HCT116 (cell line): ENCODE data around the gene DDB1. TPM values are rescaled to one million over a fixed set of nuclear protein-coding genes. Genes with fewer than 3 reads are reported as not detected.

ENCODE experiments used
- ATAC-seq: fragments of 200-7000 bp; cut with Tn5 transposase; 2 replicates; pipeline ENCODE4 v1.9.1; 2020; ENCODE audit warnings: mild to moderate bottlenecking, moderate library complexity
- BruUV-seq: library from RNA; stranded (reverse); fragments of 400-500 nt; replicated peaks from 2 replicates; lab custom pipeline; 2021; lab: Mats Ljungman, UMichigan
- CTCF ChIA-PET: fragments of 300-600 bp; sonication (Branson Sonifier 250); formaldehyde crosslinking; loops from one replicate; lab custom pipeline; 2021; ENCODE audit warnings: antibody characterized with exemption; lab: Charles Lee
- POLR2A ChIA-PET: fragments of 300-600, 350-600 bp; sonication (Branson Sonifier 250); formaldehyde crosslinking; loops from one replicate; lab custom pipeline; 2021; ENCODE audit warnings: antibody characterized with exemption; lab: Charles Lee
- RAD21 ChIA-PET, 2 experiments: fragments of 300-600 bp; sonication (Branson Sonifier 250); formaldehyde crosslinking; loops; one replicate each; lab custom pipeline; 2023; ENCODE audit warnings: low total read pairs in 2 of 2; ENCODE audit not compliant: uncharacterized antibody in 2 of 2, unreplicated experiment in 2 of 2, low non-redundant PET in 1 of 2; lab: Charles Lee
- DNase-seq: peaks from one replicate; pipeline ENCODE4 v3.0.0-alpha.2; 2010; ENCODE audit warnings: low read depth, low spot score
- H2AFZ ChIP-seq: fragments of 200-600 bp; shearing (Covaris generic), sonication (generic); 2 replicates; pipeline ENCODE4 v1.6.1; 2017; ENCODE audit warnings: low read depth, mixed run types, mixed read lengths, antibody characterized with exemption, low read length; ENCODE audit not compliant: poor library complexity, severe bottlenecking
- H3K27ac ChIP-seq: 2 replicates; pipeline ENCODE4 v1.5.1; 2012; ENCODE audit warnings: low read depth, low read length
- H3K27me3 ChIP-seq: fragments of 200-600 bp; sonication (generic); 2 replicates; pipeline ENCODE4 v1.6.1; 2016; ENCODE audit warnings: mixed run types, low read length, mixed read lengths; ENCODE audit not compliant: insufficient read depth
- H3K36me3 ChIP-seq, 2 experiments: fragments of 200-500 bp in 1 of 2; fragments of 200-600 bp in 1 of 2; sonication (Bioruptor generic) in 1 of 2; sonication (generic) in 1 of 2; 2 replicates each; pipeline versions ENCODE4 v1.5.1 to v1.6.1; 2014 to 2016; ENCODE audit warnings: low read length in 2 of 2, inconsistent platforms in 1 of 2, mixed read lengths in 1 of 2, mixed run types in 1 of 2; ENCODE audit not compliant: insufficient read depth in 2 of 2, control insufficient read depth in 1 of 2
- H3K4me1 ChIP-seq, 2 experiments: fragments of 200-600 bp in 1 of 2; sonication (generic) in 1 of 2; 2 replicates each; pipeline versions ENCODE4 v1.5.1 to v1.6.1; 2012 to 2017; ENCODE audit warnings: low read length in 2 of 2, inconsistent platforms in 1 of 2, mild to moderate bottlenecking in 1 of 2, mixed read lengths in 1 of 2, mixed run types in 1 of 2, moderate library complexity in 1 of 2; ENCODE audit not compliant: insufficient read depth in 2 of 2, control insufficient read depth in 1 of 2
- H3K4me2 ChIP-seq: fragments of 200-600 bp; sonication (generic); 2 replicates; pipeline ENCODE4 v1.6.1; 2017; ENCODE audit warnings: mixed run types, low read length, mixed read lengths
- H3K4me3 ChIP-seq, 2 experiments: fragments of 200-600 bp in 1 of 2; sonication (generic) in 1 of 2; replicated peaks in 1 of 2; 2 replicates each; pipeline ENCODE4 v1.5.1; 2011 to 2016; ENCODE audit warnings: low read length in 2 of 2, control low read depth in 1 of 2, low read depth in 1 of 2, mild to moderate bottlenecking in 1 of 2, mixed read lengths in 1 of 2, mixed run types in 1 of 2
- H3K79me2 ChIP-seq: fragments of 200-600 bp; sonication (generic); 2 replicates; pipeline ENCODE4 v1.6.1; 2017; ENCODE audit warnings: mild to moderate bottlenecking, mixed run types, low read length, moderate library complexity, mixed read lengths; ENCODE audit not compliant: insufficient read depth
- H3K9ac ChIP-seq: fragments of 200-600 bp; sonication (generic); 2 replicates; pipeline ENCODE4 v1.6.1; 2016; ENCODE audit warnings: low read length, mixed read lengths
- H3K9me2 ChIP-seq: fragments of 200-600 bp; sonication (generic), shearing (Covaris generic); 2 replicates; pipeline ENCODE4 v1.6.1; 2017; ENCODE audit warnings: mixed run types, mild to moderate bottlenecking, moderate library complexity; ENCODE audit not compliant: insufficient read depth
- H3K9me3 ChIP-seq, 2 experiments: fragments of 200-500 bp in 1 of 2; fragments of 200-600 bp in 1 of 2; sonication (Bioruptor generic) in 1 of 2; sonication (generic) in 1 of 2; 2 replicates each; pipeline ENCODE4 v1.6.1; 2014 to 2017; ENCODE audit warnings: low read length in 2 of 2, mixed read lengths in 2 of 2, inconsistent platforms in 1 of 2, low read depth in 1 of 2, mild to moderate bottlenecking in 1 of 2, mixed run types in 1 of 2, moderate library complexity in 1 of 2; ENCODE audit not compliant: control insufficient read depth in 1 of 2, insufficient read depth in 1 of 2
- H4K20me1 ChIP-seq: fragments of 200-600 bp; sonication (generic), shearing (Covaris generic); 2 replicates; pipeline ENCODE4 v1.6.1; 2017; ENCODE audit warnings: mixed run types, mild to moderate bottlenecking, moderate library complexity; ENCODE audit not compliant: insufficient read depth
- CBX3 ChIP-seq: IDR thresholded peaks from 2 replicates; pipeline ENCODE4 v1.6.1; 2012; ENCODE audit warnings: low read depth
- CTCF ChIP-seq, 3 experiments: fragments of 200-600 bp in 1 of 3; sonication (generic) in 1 of 3; IDR thresholded peaks in 2 of 3; conservative IDR thresholded peaks in 1 of 3; 2 replicates each; pipeline ENCODE4 v1.5.1; 2012 to 2017; ENCODE audit warnings: low read depth in 2 of 3, low read length in 2 of 3, antibody characterized with exemption in 1 of 3, borderline replicate concordance in 1 of 3, control low read depth in 1 of 3, mild to moderate bottlenecking in 1 of 3, mixed read lengths in 1 of 3, mixed run types in 1 of 3, moderate library complexity in 1 of 3; ENCODE audit not compliant: insufficient read depth in 1 of 3
- EGR1 ChIP-seq: IDR thresholded peaks from 2 replicates; pipeline ENCODE4 v1.6.1; 2012; ENCODE audit warnings: low read depth
- ELF1 ChIP-seq: IDR thresholded peaks from 2 replicates; pipeline ENCODE4 v1.6.1; 2012; ENCODE audit warnings: low read depth, borderline replicate concordance
- FOSL1 ChIP-seq: IDR thresholded peaks from 2 replicates; pipeline ENCODE4 v1.6.1; 2012; ENCODE audit warnings: low read depth
- JUND ChIP-seq: IDR thresholded peaks from 2 replicates; pipeline ENCODE4 v1.6.1; 2012
- POLR2A ChIP-seq: IDR thresholded peaks from 2 replicates; pipeline ENCODE4 v1.7.0; 2011; ENCODE audit warnings: borderline replicate concordance; ENCODE audit not compliant: insufficient read depth, insufficient read length; ENCODE audit errors: extremely low read depth
- POLR2AphosphoS5 ChIP-seq: IDR thresholded peaks from 2 replicates; pipeline ENCODE4 v1.6.1; 2011; ENCODE audit warnings: mild to moderate bottlenecking, low read depth, low read length, moderate library complexity
- REST ChIP-seq: IDR thresholded peaks from 2 replicates; pipeline ENCODE4 v1.6.1; 2012; ENCODE audit warnings: low read depth
- SIN3A ChIP-seq: IDR thresholded peaks from 2 replicates; pipeline ENCODE4 v1.6.1; 2012; ENCODE audit warnings: low read depth
- SP1 ChIP-seq: IDR thresholded peaks from 2 replicates; pipeline ENCODE4 v1.6.1; 2012; ENCODE audit warnings: low read depth
- SRF ChIP-seq: IDR thresholded peaks from 2 replicates; pipeline ENCODE4 v1.6.1; 2012; ENCODE audit warnings: low read depth
- YY1 ChIP-seq: IDR thresholded peaks from 2 replicates; pipeline ENCODE4 v1.6.1; 2011; ENCODE audit warnings: low read length, low read depth, moderate library complexity, mild to moderate bottlenecking; ENCODE audit not compliant: insufficient replicate concordance; ENCODE audit errors: extremely low read depth
- ZBTB33 ChIP-seq: IDR thresholded peaks from 2 replicates; pipeline ENCODE4 v1.6.1; 2011; ENCODE audit warnings: mild to moderate bottlenecking, low read length, moderate library complexity; ENCODE audit not compliant: insufficient replicate concordance; ENCODE audit errors: extremely low read depth
- ZFX ChIP-seq: fragments of 450-650 bp; IDR thresholded peaks from 2 replicates; pipeline ENCODE4 v1.6.1; 2017
- ZNF274 ChIP-seq: fragments of 200-500 bp; sonication (Bioruptor generic); IDR thresholded peaks from 2 replicates; pipeline ENCODE4 v1.6.1; 2014; ENCODE audit warnings: mild to moderate bottlenecking, low read depth, low read length, inconsistent platforms
- intact Hi-C: fragments of 100-400 bp; cut with micrococcal nuclease; formaldehyde crosslinking; loops from 2 replicates; pipeline ENCODE4 v1.10.0; 2022
- total RNA-seq: library from RNA; stranded (reverse); gene quantifications from one replicate; pipeline ENCODE4 v1.2.1, GENCODE V29; 2021; ENCODE audit not compliant: unreplicated experiment
- TF ChIP-seq, protein P1 (sequence below): IDR thresholded peaks from 2 replicates; pipeline ENCODE4 v1.6.1; 2012
- TF ChIP-seq, protein P2 (sequence below): IDR thresholded peaks from 2 replicates; pipeline ENCODE4 v1.6.1; 2012

Gene DDB1
- total RNA-seq, 1 experiment from 2014 or later, result 269 TPM

GRCh38 chr11:61361741-61362541 lies 29.0 kb upstream of the DDB1 start, which contains the start of the genes CYB561A3 and TMEM138:
TSS of gene CYB561A3 (minus strand) at chr11:61361882. CDS start at chr11:61356713, 5,169 bp downstream.
TSS of gene TMEM138 (plus strand) at chr11:61362374. CDS start at chr11:61364391, 2,017 bp downstream.
- ATAC-seq (peak; percentile 92), DNase-seq (peak; percentile 88)
- H3K9me2 ChIP-seq, result no peaks in the 10 kb centered on the region
- H3K4me3 ChIP-seq, result peak within 1 kb of the TSS; percentile 89 to 93
- peak within 1 kb of the TSS; percentile 85 for H3K9ac ChIP-seq
- no peaks in the 10 kb centered on the region for H3K27me3 ChIP-seq
- H3K4me1 ChIP-seq, result peaks cover 0 to 22% of the 10 kb centered on the region in 2 experiments; a peak in 2 of 4 replicates
- no TSS peak for BruUV-seq
- H3K27ac ChIP-seq, result peak within 1 kb of the TSS; percentile 97
- no peaks in the 10 kb centered on the region for H3K9me3 ChIP-seq
- RAD21 ChIA-PET, result no interaction called here
- H3K4me2 ChIP-seq, result peak within 1 kb of the TSS; percentile 94
- intact Hi-C loops, result no loop called here
- H4K20me1 ChIP-seq, result no peaks in the 10 kb centered on the region
- H3K36me3 ChIP-seq, result peaks cover 12 to 28% of the 10 kb centered on the region in 2 experiments
- POLR2A ChIA-PET, result interaction anchor here (0.7 to 5.0 kb wide), 18 partner anchors 9 to 448 kb away, joined by 3 to 45 read pairs (median 4); partner anchors contain the start of genes CPSF7, DDB1, SDHAF2 and TKFC
- peak within 1 kb of the TSS; percentile 80 for H2AFZ ChIP-seq
- CTCF ChIA-PET, result interaction anchor here (1.1 to 2.9 kb wide), 4 partner anchors 23 to 84 kb away, joined by 4 to 25 read pairs (median 10); no protein-coding TSS in a partner anchor
- peaks cover 35% of the 10 kb centered on the region for H3K79me2 ChIP-seq
- TF ChIP-seq POLR2A (peak; percentile 92), FOSL1 (no peak), POLR2AphosphoS5 (peak; percentile 98), CBX3 (peak; percentile 76; the same call in 1 of the 2 replicates), ZNF274 (no peak), YY1 (peak; percentile 97), ZBTB33 (no peak), JUND (no peak), REST (no peak), ZFX (peak; percentile 96), CTCF (IDR thresholded peaks at IDR 0.05 in 2 of 3, conservative IDR thresholded peaks at IDR 0.05 in 1 of 3; ENCODE audit: borderline replicate concordance in 1 of 3, insufficient read depth in 1 of 3, low read depth in 2 of 3, low read length in 2 of 3) (no peak), SP1 (peak; percentile 51; the same call in 1 of the 2 replicates), SIN3A (peak; percentile 95), ELF1 (peak; percentile 49; the same call in 1 of the 2 replicates), SRF (peak; percentile 56; the same call in 1 of the 2 replicates), EGR1 (peak; percentile 86)
- TF ChIP-seq, protein P1, sequence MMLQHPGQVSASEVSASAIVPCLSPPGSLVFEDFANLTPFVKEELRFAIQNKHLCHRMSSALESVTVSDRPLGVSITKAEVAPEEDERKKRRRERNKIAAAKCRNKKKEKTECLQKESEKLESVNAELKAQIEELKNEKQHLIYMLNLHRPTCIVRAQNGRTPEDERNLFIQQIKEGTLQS, result no peak
- TF ChIP-seq, protein P2, sequence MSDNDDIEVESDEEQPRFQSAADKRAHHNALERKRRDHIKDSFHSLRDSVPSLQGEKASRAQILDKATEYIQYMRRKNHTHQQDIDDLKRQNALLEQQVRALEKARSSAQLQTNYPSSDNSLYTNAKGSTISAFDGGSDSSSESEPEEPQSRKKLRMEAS, result peak; percentile 93
